ENCODE results near the gene ATP6V1G3.

The ATP6V1G3 gene

DNA sequence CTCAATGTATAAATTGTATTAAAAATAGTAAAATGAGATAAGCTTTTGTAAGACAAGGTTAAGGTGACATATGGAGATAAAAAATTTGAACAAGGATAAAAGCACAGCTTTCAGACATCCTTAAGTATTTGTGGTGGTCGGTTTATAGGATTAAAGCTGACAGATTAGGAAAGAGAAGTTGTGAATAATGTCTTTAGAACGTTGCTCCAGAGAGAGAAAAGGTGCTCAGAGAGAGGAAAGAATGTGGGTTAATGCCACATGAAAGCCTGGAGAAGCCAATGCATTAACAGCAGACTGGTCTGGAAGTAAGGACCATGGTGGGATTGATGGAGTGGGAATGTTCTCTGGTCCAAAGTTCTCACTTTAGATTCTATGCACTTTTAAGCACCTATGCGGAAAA lies 44.8 kb downstream of the ATP6V1G3 start:
- Histone ChIP-seq H3K36me3 (replicated peaks; ENCODE audit: insufficient read depth, low read length) (no peaks in the 10 kb centered on the region), H3K9me2 (replicated peaks; ENCODE audit: insufficient read depth, low read length) (no peaks in the 10 kb centered on the region), H3K9ac (ENCODE audit: low read length) (no peak overlapping the region), H3K4me1 (ENCODE audit: low read length) (no peaks in the 10 kb centered on the region), H3K27ac (ENCODE audit: low read length) (no peak overlapping the region), H3K79me2 (ENCODE audit: low read length) (no peaks in the 10 kb centered on the region), H2AFZ (ENCODE audit: low read length) (no peak overlapping the region), H3K27me3 (replicated peaks; ENCODE audit: insufficient read depth, low read length) (no peaks in the 10 kb centered on the region), H3K9me3 (replicated peaks; ENCODE audit: insufficient read depth, low read length) (no peaks in the 10 kb centered on the region), H4K20me1 (ENCODE audit: insufficient read depth, low read length) (no peaks in the 10 kb centered on the region), H3K4me2 (ENCODE audit: low read depth, low read length) (no peak overlapping the region), H3K4me3 (ENCODE audit: low read length) (no peak overlapping the region), H3F3A (ENCODE audit: insufficient read depth, low read length) (no peaks in the 10 kb centered on the region)
- no peak for DNase-seq
- TF ChIP-seq EZH2phosphoT487 (IDR thresholded peaks at IDR 0.05; ENCODE audit: low read length) (no peak), EZH2 (optimal IDR thresholded peaks at IDR 0.05; ENCODE audit: low read depth, low read length) (no peak)
- TF ChIP-seq, protein P1, sequence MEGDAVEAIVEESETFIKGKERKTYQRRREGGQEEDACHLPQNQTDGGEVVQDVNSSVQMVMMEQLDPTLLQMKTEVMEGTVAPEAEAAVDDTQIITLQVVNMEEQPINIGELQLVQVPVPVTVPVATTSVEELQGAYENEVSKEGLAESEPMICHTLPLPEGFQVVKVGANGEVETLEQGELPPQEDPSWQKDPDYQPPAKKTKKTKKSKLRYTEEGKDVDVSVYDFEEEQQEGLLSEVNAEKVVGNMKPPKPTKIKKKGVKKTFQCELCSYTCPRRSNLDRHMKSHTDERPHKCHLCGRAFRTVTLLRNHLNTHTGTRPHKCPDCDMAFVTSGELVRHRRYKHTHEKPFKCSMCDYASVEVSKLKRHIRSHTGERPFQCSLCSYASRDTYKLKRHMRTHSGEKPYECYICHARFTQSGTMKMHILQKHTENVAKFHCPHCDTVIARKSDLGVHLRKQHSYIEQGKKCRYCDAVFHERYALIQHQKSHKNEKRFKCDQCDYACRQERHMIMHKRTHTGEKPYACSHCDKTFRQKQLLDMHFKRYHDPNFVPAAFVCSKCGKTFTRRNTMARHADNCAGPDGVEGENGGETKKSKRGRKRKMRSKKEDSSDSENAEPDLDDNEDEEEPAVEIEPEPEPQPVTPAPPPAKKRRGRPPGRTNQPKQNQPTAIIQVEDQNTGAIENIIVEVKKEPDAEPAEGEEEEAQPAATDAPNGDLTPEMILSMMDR (IDR thresholded peaks at IDR 0.05; ENCODE audit: low read length) = no peak

DNA sequence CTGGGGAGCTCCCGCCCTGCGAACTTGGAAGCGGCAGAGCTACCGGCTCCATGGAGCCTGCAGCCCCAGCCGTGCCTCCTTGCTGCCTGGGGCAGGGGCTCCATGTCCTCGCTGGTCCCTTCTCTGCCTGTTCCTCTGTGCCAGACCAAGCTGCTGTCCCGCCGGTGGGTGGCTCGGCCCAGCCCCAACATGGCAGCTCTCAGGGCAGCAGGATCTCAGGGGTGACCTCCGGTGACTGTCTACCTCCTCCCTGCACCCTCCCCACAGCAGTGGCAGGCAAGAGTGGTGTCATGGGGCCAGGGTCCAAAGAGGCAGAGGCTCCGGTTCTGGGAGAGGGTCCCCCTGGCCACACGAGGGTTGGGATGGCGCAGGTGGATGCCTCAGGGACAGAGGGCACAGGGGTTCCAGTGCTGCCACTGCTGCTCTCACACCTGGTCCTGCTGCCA lies 45.8 kb downstream of the ATP6V1G3 start:
- H3K4me3 ChIP-seq (ENCODE audit: low read length) = no peak overlapping the region
- no peaks in the 10 kb centered on the region for H3K9me2 ChIP-seq (replicated peaks; ENCODE audit: insufficient read depth, low read length)
- no peak overlapping the region for H2AFZ ChIP-seq (ENCODE audit: low read length)
- H4K20me1 ChIP-seq (ENCODE audit: insufficient read depth, low read length) = no peaks in the 10 kb centered on the region
- H3K9ac ChIP-seq (ENCODE audit: low read length) = no peak overlapping the region
- H3K79me2 ChIP-seq (ENCODE audit: low read length) = no peaks in the 10 kb centered on the region
- H3K4me1 ChIP-seq (ENCODE audit: low read length) = no peaks in the 10 kb centered on the region
- H3K9me3 ChIP-seq (replicated peaks; ENCODE audit: insufficient read depth, low read length) = no peaks in the 10 kb centered on the region
- H3F3A ChIP-seq (ENCODE audit: insufficient read depth, low read length) = no peaks in the 10 kb centered on the region
- DNase-seq = no peak
- H3K36me3 ChIP-seq (replicated peaks; ENCODE audit: insufficient read depth, low read length) = no peaks in the 10 kb centered on the region
- H3K4me2 ChIP-seq (ENCODE audit: low read depth, low read length) = no peak overlapping the region
- no peaks in the 10 kb centered on the region for H3K27me3 ChIP-seq (replicated peaks; ENCODE audit: insufficient read depth, low read length)
- no peak overlapping the region for H3K27ac ChIP-seq (ENCODE audit: low read length)
- TF ChIP-seq EZH2 (optimal IDR thresholded peaks at IDR 0.05; ENCODE audit: low read depth, low read length) = no peak
- TF ChIP-seq, protein P1 (IDR thresholded peaks at IDR 0.05; ENCODE audit: low read length) = no peak
- TF ChIP-seq EZH2phosphoT487 (IDR thresholded peaks at IDR 0.05; ENCODE audit: low read length) = no peak

DNA sequence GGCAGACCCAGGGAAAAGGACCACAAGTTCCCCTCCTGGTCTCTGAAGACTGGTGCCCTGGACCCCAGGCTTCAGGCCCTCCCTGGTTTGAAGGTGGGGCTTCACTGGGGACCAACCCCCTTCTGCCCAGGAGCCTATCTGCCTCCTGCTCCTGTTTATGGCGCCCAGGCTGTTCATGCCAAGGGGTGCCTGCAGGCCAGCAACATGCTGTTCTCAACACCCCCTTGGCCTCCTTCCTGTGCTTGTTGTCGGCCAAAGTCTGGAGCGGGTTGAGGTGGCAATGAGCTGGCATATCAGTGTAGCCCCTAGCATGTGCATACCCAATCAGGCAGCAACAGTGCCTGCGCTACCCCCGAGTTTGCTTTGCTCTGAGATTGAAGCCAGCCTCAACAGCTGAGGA lies 46.3 kb downstream of the ATP6V1G3 start:
- Histone ChIP-seq H3K27ac (ENCODE audit: low read length) (no peak overlapping the region), H3F3A (ENCODE audit: insufficient read depth, low read length) (no peaks in the 10 kb centered on the region), H3K9me3 (replicated peaks; ENCODE audit: insufficient read depth, low read length) (no peaks in the 10 kb centered on the region), H3K4me2 (ENCODE audit: low read depth, low read length) (no peak overlapping the region), H3K36me3 (replicated peaks; ENCODE audit: insufficient read depth, low read length) (no peaks in the 10 kb centered on the region), H3K79me2 (ENCODE audit: low read length) (no peaks in the 10 kb centered on the region), H3K4me1 (ENCODE audit: low read length) (no peaks in the 10 kb centered on the region), H2AFZ (ENCODE audit: low read length) (no peak overlapping the region), H3K9ac (ENCODE audit: low read length) (no peak overlapping the region), H3K9me2 (replicated peaks; ENCODE audit: insufficient read depth, low read length) (no peaks in the 10 kb centered on the region), H4K20me1 (ENCODE audit: insufficient read depth, low read length) (no peaks in the 10 kb centered on the region), H3K27me3 (replicated peaks; ENCODE audit: insufficient read depth, low read length) (no peaks in the 10 kb centered on the region), H3K4me3 (ENCODE audit: low read length) (no peak overlapping the region)
- no peak for DNase-seq
- TF ChIP-seq, protein P1 (IDR thresholded peaks at IDR 0.05; ENCODE audit: low read length) = no peak
- TF ChIP-seq EZH2 (optimal IDR thresholded peaks at IDR 0.05; ENCODE audit: low read depth, low read length) (no peak), EZH2phosphoT487 (IDR thresholded peaks at IDR 0.05; ENCODE audit: low read length) (no peak)

Data from MM.1S (cell line).